ENCODE measurements around the gene LDLR.
A peak's percentile ranks its signal among the peaks of the same experiment; 100 is the strongest.

Gene LDLR

DNA sequence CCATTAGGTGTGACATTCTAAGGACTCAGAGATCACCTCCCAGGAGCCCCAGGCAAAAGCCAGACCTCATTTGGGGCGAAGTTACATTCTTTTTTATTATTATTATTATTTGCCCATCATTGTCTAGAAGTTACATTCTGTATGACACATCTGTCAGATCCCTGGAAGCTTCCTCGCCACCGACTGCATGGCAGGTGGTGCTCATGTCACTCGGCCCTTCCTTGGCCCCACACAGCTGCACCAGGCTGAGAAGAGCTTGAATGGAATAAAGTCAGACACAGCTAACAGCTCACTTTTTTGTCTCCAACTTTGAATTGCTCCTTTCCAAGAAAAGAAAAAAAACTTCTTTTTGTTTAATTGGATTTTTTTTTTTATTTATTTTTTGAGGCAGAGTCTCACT lies 41.4 kb upstream of the LDLR start:
- Histone ChIP-seq H3K4me3 (ENCODE audit: insufficient read depth, low read length, poor library complexity, severe bottlenecking) (peak overlapping the region; percentile 6), H3K27me3 (ENCODE audit: low read length) (no peaks in the 10 kb centered on the region), H3K9me3 (ENCODE audit: insufficient read depth, low read length) (no peaks in the 10 kb centered on the region), H3K4me2 (ENCODE audit: low read depth, low read length, poor library complexity, severe bottlenecking) (peak overlapping the region; percentile 62), H3K9ac (ENCODE audit: low read length) (peak overlapping the region; percentile 44), H3K36me3 (ENCODE audit: low read length) (peaks cover 11% of the 10 kb centered on the region; the same call in 1 of the 2 replicates), H3K79me2 (ENCODE audit: insufficient read depth, low read length) (no peaks in the 10 kb centered on the region; the same call in 1 of the 2 replicates), H3K9me2 (replicated peaks; ENCODE audit: insufficient read depth, low read length) (no peaks in the 10 kb centered on the region), H3K27ac (ENCODE audit: low read depth, low read length) (peak overlapping the region; percentile 97), H3F3A (ENCODE audit: insufficient read depth) (peaks cover 81% of the 10 kb centered on the region), H2AFZ (ENCODE audit: low read depth, low read length, severe bottlenecking) (no peak overlapping the region), H4K20me1 (ENCODE audit: low read depth, low read length) (no peaks in the 10 kb centered on the region)
- TF ChIP-seq EZH2phosphoT487 (conservative IDR thresholded peaks at IDR 0.05; ENCODE audit: low read length): no peak
- TF ChIP-seq, protein P1, sequence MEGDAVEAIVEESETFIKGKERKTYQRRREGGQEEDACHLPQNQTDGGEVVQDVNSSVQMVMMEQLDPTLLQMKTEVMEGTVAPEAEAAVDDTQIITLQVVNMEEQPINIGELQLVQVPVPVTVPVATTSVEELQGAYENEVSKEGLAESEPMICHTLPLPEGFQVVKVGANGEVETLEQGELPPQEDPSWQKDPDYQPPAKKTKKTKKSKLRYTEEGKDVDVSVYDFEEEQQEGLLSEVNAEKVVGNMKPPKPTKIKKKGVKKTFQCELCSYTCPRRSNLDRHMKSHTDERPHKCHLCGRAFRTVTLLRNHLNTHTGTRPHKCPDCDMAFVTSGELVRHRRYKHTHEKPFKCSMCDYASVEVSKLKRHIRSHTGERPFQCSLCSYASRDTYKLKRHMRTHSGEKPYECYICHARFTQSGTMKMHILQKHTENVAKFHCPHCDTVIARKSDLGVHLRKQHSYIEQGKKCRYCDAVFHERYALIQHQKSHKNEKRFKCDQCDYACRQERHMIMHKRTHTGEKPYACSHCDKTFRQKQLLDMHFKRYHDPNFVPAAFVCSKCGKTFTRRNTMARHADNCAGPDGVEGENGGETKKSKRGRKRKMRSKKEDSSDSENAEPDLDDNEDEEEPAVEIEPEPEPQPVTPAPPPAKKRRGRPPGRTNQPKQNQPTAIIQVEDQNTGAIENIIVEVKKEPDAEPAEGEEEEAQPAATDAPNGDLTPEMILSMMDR (IDR thresholded peaks at IDR 0.05; ENCODE audit: insufficient read depth, low read length, poor library complexity, severe bottlenecking): no peak

DNA sequence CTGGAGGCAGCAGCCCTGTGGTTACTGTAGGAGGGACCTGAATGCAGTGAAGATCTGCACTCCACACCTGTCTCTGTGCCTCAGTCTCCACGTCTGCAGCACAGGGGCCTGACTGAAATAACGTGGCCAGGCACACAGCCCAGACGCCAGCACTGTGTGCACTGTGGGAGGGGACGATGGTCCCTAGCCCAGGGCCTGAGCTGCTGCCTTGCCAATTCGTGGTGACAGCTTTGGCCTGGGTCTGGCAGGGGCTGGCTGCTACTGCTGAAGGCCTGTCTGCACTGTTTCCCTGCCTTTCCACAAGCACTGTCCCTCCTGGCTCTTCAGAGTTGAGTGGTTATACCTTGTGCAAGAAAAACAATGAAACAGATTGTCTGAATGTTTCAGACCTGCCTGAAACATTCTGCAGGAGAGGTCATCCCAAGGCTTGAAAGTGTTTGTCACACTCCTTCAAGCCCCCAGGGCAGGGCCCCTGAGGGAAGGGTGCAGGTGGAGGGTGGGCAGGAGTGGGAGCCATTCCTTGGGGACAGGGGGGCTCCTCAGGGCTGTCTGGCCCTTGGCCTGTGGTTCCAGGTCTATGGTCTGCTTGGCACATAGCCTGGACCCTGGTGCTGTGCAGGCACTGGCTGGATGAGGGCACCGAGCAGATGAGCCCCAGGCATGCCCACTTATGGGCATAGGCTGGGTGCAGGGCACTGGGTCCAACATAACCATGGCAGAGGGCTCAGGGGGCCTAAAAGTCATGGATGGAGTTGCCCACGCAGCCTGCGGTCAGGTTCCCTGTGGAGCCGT lies 38.7 kb upstream of the LDLR start:
- H3K9me3 ChIP-seq (ENCODE audit: insufficient read depth, low read length): no peaks in the 10 kb centered on the region
- no peak overlapping the region for H3K4me3 ChIP-seq (ENCODE audit: insufficient read depth, low read length, poor library complexity, severe bottlenecking)
- H3K9ac ChIP-seq (ENCODE audit: low read length): peak overlapping the region; percentile 55
- no peak overlapping the region for H2AFZ ChIP-seq (ENCODE audit: low read depth, low read length, severe bottlenecking)
- no peaks in the 10 kb centered on the region for H3K27me3 ChIP-seq (ENCODE audit: low read length)
- TF ChIP-seq, protein P1 (IDR thresholded peaks at IDR 0.05; ENCODE audit: insufficient read depth, low read length, poor library complexity, severe bottlenecking): no peak
- no peak for TF ChIP-seq EZH2phosphoT487 (conservative IDR thresholded peaks at IDR 0.05; ENCODE audit: low read length)
- peaks cover 4% of the 10 kb centered on the region; the same call in 1 of the 2 replicates for H3K79me2 ChIP-seq (ENCODE audit: insufficient read depth, low read length)
- H3K4me2 ChIP-seq (ENCODE audit: low read depth, low read length, poor library complexity, severe bottlenecking): peak overlapping the region; percentile 62
- H3K36me3 ChIP-seq (ENCODE audit: low read length): no peaks in the 10 kb centered on the region
- H3K9me2 ChIP-seq (replicated peaks; ENCODE audit: insufficient read depth, low read length): no peaks in the 10 kb centered on the region
- H4K20me1 ChIP-seq (ENCODE audit: low read depth, low read length): no peaks in the 10 kb centered on the region
- H3F3A ChIP-seq (ENCODE audit: insufficient read depth): peaks cover 71% of the 10 kb centered on the region
- H3K27ac ChIP-seq (ENCODE audit: low read depth, low read length): peak overlapping the region; percentile 97

GRCh38 chr19:11053817-11054195 lies 35.5 kb upstream of the LDLR start:
- Histone ChIP-seq H3K4me3 (ENCODE audit: insufficient read depth, low read length, poor library complexity, severe bottlenecking) (no peak overlapping the region), H3K9ac (ENCODE audit: low read length) (no peak overlapping the region), H3K27ac (ENCODE audit: low read depth, low read length) (no peak overlapping the region; the same call in 1 of the 2 replicates), H3K4me2 (ENCODE audit: low read depth, low read length, poor library complexity, severe bottlenecking) (no peak overlapping the region), H3F3A (ENCODE audit: insufficient read depth) (peaks cover 38% of the 10 kb centered on the region), H3K79me2 (ENCODE audit: insufficient read depth, low read length) (peaks cover 4% of the 10 kb centered on the region; the same call in 1 of the 2 replicates), H2AFZ (ENCODE audit: low read depth, low read length, severe bottlenecking) (no peak overlapping the region), H3K27me3 (ENCODE audit: low read length) (no peaks in the 10 kb centered on the region), H4K20me1 (ENCODE audit: low read depth, low read length) (no peaks in the 10 kb centered on the region), H3K36me3 (ENCODE audit: low read length) (no peaks in the 10 kb centered on the region; the same call in 1 of the 2 replicates), H3K9me2 (replicated peaks; ENCODE audit: insufficient read depth, low read length) (no peaks in the 10 kb centered on the region), H3K9me3 (ENCODE audit: insufficient read depth, low read length) (no peaks in the 10 kb centered on the region)
- no peak for TF ChIP-seq EZH2phosphoT487 (conservative IDR thresholded peaks at IDR 0.05; ENCODE audit: low read length)
- TF ChIP-seq, protein P1 (IDR thresholded peaks at IDR 0.05; ENCODE audit: insufficient read depth, low read length, poor library complexity, severe bottlenecking): no peak

Data from SU-DHL-6 (cell line).